HepG2 (cell line): ENCODE results near the gene RNF5. TPM values are rescaled to one million over a fixed set of nuclear protein-coding genes. Genes with fewer than 3 reads are reported as not detected.

Source experiments
- CBX1 ChIP-seq: IDR thresholded peaks from one replicate; pipeline ENCODE4 v1.6.1; 2016; ENCODE audit warnings: antibody characterized with exemption, low read depth
- E2F2 ChIP-seq: sonication (generic); formaldehyde crosslinking; IDR thresholded peaks from 2 replicates; pipeline ENCODE4 v1.4.0; 2020; ENCODE audit warnings: missing genetic modification reagents, borderline replicate concordance
- ETV5 ChIP-seq: IDR thresholded peaks from 2 replicates; pipeline ENCODE4 v1.6.1; 2018; ENCODE audit warnings: missing biosample characterization, missing genetic modification reagents, inconsistent platforms, borderline replicate concordance
- HOXA5 ChIP-seq: sonication (generic); formaldehyde crosslinking; IDR thresholded peaks from 2 replicates; pipeline ENCODE4 v1.4.0; 2020; ENCODE audit warnings: missing genetic modification reagents
- KIAA2018 ChIP-seq: sonication (generic); formaldehyde crosslinking; IDR thresholded peaks from 2 replicates; pipeline ENCODE4 v1.5.0; 2020; ENCODE audit warnings: mild to moderate bottlenecking, missing genetic modification reagents, borderline replicate concordance
- MBD4 ChIP-seq: IDR thresholded peaks from 2 replicates; pipeline ENCODE4 v1.6.1; 2012; ENCODE audit warnings: low read length, inconsistent platforms, borderline replicate concordance
- NAIF1 ChIP-seq: sonication (generic); formaldehyde crosslinking; IDR thresholded peaks from 2 replicates; pipeline ENCODE4 v1.5.0; 2020; ENCODE audit warnings: mild to moderate bottlenecking, missing genetic modification reagents, borderline replicate concordance
- RBM22 ChIP-seq: fragments of 200-400 bp; formaldehyde crosslinking; optimal IDR thresholded peaks from 2 replicates; pipeline ENCODE3; 2017; ENCODE audit warnings: mild to moderate bottlenecking, low read length, moderate library complexity
- TOE1 ChIP-seq: sonication (generic); formaldehyde crosslinking; IDR thresholded peaks from 2 replicates; pipeline ENCODE4 v1.4.0; 2020; ENCODE audit warnings: mild to moderate bottlenecking, missing genetic modification reagents
- ZNF12 ChIP-seq: sonication (generic); formaldehyde crosslinking; IDR thresholded peaks from 2 replicates; pipeline ENCODE4 v1.5.0; 2020; ENCODE audit warnings: missing genetic modification reagents
- ZNF350 ChIP-seq: sonication (generic); formaldehyde crosslinking; IDR thresholded peaks from 2 replicates; pipeline ENCODE4 v1.4.0; 2020; ENCODE audit warnings: mild to moderate bottlenecking, low read depth, missing genetic modification reagents, borderline replicate concordance
- ZNF562 ChIP-seq: sonication (generic); formaldehyde crosslinking; IDR thresholded peaks from 2 replicates; pipeline ENCODE4 v1.8.0; 2022; ENCODE audit warnings: missing genetic modification reagents, borderline replicate concordance
- polyA plus RNA-seq, 8 experiments: library from polyadenylated mRNA; depleted of rRNA in 3 of 8; stranded (reverse) in 7 of 8; unstranded in 1 of 8; fragments of >200 nt; fragmentation: Illumina TruSeq in 4 of 8; extraction: Trizol in 4 of 8; gene quantifications; 2 replicates each; pipeline versions ENCODE4 v1.2.1 to v1.2.3, GENCODE V29; 2011 to 2016; ENCODE audit warnings: low read depth in 4 of 8, missing spikeins in 1 of 8, mixed read lengths in 1 of 8; ENCODE audit not compliant: insufficient read depth in 1 of 8
- total RNA-seq, 5 experiments: library from RNA; depleted of rRNA; stranded (reverse); fragments of >200 nt; fragmentation: Illumina TruSeq; extraction: Trizol; gene quantifications; 2 replicates each; pipeline ENCODE4 v1.2.3, GENCODE V29; 2016; ENCODE audit warnings: low read depth in 1 of 5
- TF ChIP-seq, protein P1 (sequence below): sonication (generic); formaldehyde crosslinking; IDR thresholded peaks from 2 replicates; pipeline ENCODE4 v1.4.0; 2020; ENCODE audit warnings: mild to moderate bottlenecking, missing genetic modification reagents

The RNF5 gene
- total and polyA plus RNA-seq, 2 of the 13 experiments (the other 11 are each of a cell fraction or from before 2014, with no cell fraction given): 98.0 to 131 TPM

- TF ChIP-seq ETV5: peak; percentile 82
- TF ChIP-seq RBM22: peak; percentile 76
- peak; percentile 70; the same call in 1 of the 2 replicates for TF ChIP-seq E2F2
- TF ChIP-seq HOXA5: peak; percentile 73; the same call in 1 of the 2 replicates
- TF ChIP-seq TOE1 (CRISPR knock-in tag): no peak
- peak; percentile 96 for TF ChIP-seq ZNF350
- TF ChIP-seq CBX1: no peak
- TF ChIP-seq ZNF562 (CRISPR knock-in tag): no peak
- peak; percentile 87 for TF ChIP-seq NAIF1 (CRISPR knock-in tag)
- no peak for TF ChIP-seq MBD4
- TF ChIP-seq, protein P1, sequence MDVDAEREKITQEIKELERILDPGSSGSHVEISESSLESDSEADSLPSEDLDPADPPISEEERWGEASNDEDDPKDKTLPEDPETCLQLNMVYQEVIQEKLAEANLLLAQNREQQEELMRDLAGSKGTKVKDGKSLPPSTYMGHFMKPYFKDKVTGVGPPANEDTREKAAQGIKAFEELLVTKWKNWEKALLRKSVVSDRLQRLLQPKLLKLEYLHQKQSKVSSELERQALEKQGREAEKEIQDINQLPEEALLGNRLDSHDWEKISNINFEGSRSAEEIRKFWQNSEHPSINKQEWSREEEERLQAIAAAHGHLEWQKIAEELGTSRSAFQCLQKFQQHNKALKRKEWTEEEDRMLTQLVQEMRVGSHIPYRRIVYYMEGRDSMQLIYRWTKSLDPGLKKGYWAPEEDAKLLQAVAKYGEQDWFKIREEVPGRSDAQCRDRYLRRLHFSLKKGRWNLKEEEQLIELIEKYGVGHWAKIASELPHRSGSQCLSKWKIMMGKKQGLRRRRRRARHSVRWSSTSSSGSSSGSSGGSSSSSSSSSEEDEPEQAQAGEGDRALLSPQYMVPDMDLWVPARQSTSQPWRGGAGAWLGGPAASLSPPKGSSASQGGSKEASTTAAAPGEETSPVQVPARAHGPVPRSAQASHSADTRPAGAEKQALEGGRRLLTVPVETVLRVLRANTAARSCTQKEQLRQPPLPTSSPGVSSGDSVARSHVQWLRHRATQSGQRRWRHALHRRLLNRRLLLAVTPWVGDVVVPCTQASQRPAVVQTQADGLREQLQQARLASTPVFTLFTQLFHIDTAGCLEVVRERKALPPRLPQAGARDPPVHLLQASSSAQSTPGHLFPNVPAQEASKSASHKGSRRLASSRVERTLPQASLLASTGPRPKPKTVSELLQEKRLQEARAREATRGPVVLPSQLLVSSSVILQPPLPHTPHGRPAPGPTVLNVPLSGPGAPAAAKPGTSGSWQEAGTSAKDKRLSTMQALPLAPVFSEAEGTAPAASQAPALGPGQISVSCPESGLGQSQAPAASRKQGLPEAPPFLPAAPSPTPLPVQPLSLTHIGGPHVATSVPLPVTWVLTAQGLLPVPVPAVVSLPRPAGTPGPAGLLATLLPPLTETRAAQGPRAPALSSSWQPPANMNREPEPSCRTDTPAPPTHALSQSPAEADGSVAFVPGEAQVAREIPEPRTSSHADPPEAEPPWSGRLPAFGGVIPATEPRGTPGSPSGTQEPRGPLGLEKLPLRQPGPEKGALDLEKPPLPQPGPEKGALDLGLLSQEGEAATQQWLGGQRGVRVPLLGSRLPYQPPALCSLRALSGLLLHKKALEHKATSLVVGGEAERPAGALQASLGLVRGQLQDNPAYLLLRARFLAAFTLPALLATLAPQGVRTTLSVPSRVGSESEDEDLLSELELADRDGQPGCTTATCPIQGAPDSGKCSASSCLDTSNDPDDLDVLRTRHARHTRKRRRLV (CRISPR knock-in tag): peak; percentile 60; the same call in 1 of the 2 replicates
- TF ChIP-seq KIAA2018 (CRISPR knock-in tag): peak; percentile 73; the same call in 1 of the 2 replicates
- TF ChIP-seq ZNF12 (CRISPR knock-in tag): peak; percentile 55; the same call in 1 of the 2 replicates
Measured at GRCh38 chr6:32153564-32154513, 24.4 kb upstream of the RNF5 start, which contains the start of gene PPT2 (continued).
